Measurements from ENCODE around the gene RFXANK.
"Not testable (repeated sequence)": the region's sequence is repeated elsewhere in the genome, so short reads cannot be mapped to it uniquely, and the experiment has no call there.

The RFXANK gene

GRCh38 chr19:19192078-19192882 is at the start of gene RFXANK, which contains the start of gene BORCS8:
Gene RFXANK (plus strand): TSS chr19:19192258. CDS start chr19:19193947, 1,689 bp downstream.
Gene BORCS8 (minus strand): TSS chr19:19192152. CDS start chr19:19192117, 35 bp downstream.
- peak; percentile 98 for DNase-seq

- DNase-seq, result no peak
Observed at GRCh38 chr19:19142347-19142746, 49.7 kb upstream of the RFXANK start.

- DNase-seq, result no peak
Observed at GRCh38 chr19:19145281-19145680, 46.8 kb upstream of the RFXANK start.

- DNase-seq, result peak; percentile 37
Observed at GRCh38 chr19:19145684-19146608, 46.1 kb upstream of the RFXANK start.

GRCh38 chr19:19146865-19147264 is 45.2 kb upstream of the RFXANK start:
- no peak for DNase-seq

GRCh38 chr19:19147344-19147743 is 44.7 kb upstream of the RFXANK start:
- no peak for DNase-seq

- not testable (repeated sequence) for DNase-seq
Observed at GRCh38 chr19:19148504-19148903, 43.6 kb upstream of the RFXANK start.

GRCh38 chr19:19149435-19149834 is 42.6 kb upstream of the RFXANK start:
- no peak for DNase-seq

- DNase-seq, result no peak
Observed at GRCh38 chr19:19151418-19151817, 40.6 kb upstream of the RFXANK start.

GRCh38 chr19:19152668-19153384 is 39.2 kb upstream of the RFXANK start:
- no peak for DNase-seq

GRCh38 chr19:19154768-19155494 is 37.1 kb upstream of the RFXANK start:
- DNase-seq, result no peak

- DNase-seq, result no peak
Observed at GRCh38 chr19:19155495-19156219, 36.4 kb upstream of the RFXANK start.

- DNase-seq, result no peak
Observed at GRCh38 chr19:19157808-19158207, 34.2 kb upstream of the RFXANK start.

GRCh38 chr19:19159534-19159933 is 32.5 kb upstream of the RFXANK start:
- DNase-seq, result no peak

GRCh38 chr19:19160461-19161035 is 31.5 kb upstream of the RFXANK start:
- DNase-seq, result no peak

- no peak for DNase-seq
Observed at GRCh38 chr19:19162495-19162894, 29.6 kb upstream of the RFXANK start.

GRCh38 chr19:19165396-19165795 is 26.7 kb upstream of the RFXANK start:
- no peak for DNase-seq

- no peak for DNase-seq
Observed at GRCh38 chr19:19167612-19168011, 24.4 kb upstream of the RFXANK start.

GRCh38 chr19:19169236-19170052 is 22.6 kb upstream of the RFXANK start:
- DNase-seq, result no peak

Data from NCI-H345 (cell line).